ENCODE results near the gene BST2. TPM values are rescaled to one million over a fixed set of nuclear protein-coding genes. Genes with fewer than 3 reads are reported as not detected.

The BST2 gene
- total and polyA plus RNA-seq, 10 of the 15 experiments (the other 5 are each of a cell fraction or from before 2014, with no cell fraction given): 16.6 to 372 (median 264) TPM

DNA sequence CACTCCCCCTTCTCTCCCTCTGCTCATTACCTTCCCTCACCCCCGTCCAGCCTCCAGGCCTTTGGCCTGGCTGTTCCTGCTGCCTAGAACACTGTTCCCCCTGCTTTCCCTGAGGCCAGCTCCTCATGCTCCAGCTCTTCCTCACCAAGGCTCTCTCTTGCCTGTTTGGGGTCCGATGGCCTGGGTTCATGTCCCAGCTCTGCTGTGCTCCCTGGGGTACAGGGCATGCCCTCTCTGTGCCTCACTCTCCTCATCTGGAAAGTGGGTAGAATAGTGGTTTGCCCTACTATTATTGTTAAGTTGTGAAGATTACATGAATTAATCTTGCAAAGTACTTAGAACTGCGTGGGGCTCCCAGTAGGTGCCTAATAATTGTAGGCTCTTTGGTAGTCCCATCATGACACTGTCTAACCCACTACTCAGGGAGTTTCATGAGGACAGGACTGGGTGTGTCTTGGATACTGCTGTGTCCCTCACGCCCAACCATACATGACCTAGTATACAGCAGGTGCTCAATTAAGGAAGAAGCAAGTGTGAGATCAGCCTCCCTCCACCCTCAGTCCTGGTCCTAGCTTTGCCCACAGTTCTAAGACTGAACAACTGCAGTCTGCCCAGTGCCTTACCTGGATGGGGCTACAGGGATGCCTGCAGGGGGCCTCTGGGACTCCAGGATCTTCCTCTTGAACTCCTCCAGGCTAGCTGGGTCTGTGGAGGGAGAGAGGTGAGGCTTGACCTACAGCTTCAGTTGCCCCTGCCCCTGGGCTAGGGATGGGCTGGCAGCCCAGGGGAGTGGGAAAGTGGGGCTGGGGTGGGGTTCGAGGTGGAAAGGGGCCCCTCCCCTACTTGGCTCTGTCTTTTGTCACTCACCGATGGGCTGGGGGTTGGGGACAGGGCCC, 45.3 kb downstream of the BST2 start:
- Histone ChIP-seq H3K27ac (ENCODE audit: control insufficient read depth, insufficient read depth) (no peak overlapping the region), H3K9ac (ENCODE audit: control insufficient read depth, insufficient read depth, low read length) (no peak overlapping the region)
- SMC1A ChIA-PET (ENCODE audit: uncharacterized antibody, unreplicated experiment): interaction anchor here (0.7 to 1.1 kb wide), 2 partner anchors 10 to 26 kb away, joined by 3 to 4 read pairs; no protein-coding TSS in a partner anchor

More for the DNA sequence above, 45.3 kb downstream of the BST2 start:
- BruUV-seq (replicated peaks): no TSS peak
- TF ChIP-seq, protein P1, sequence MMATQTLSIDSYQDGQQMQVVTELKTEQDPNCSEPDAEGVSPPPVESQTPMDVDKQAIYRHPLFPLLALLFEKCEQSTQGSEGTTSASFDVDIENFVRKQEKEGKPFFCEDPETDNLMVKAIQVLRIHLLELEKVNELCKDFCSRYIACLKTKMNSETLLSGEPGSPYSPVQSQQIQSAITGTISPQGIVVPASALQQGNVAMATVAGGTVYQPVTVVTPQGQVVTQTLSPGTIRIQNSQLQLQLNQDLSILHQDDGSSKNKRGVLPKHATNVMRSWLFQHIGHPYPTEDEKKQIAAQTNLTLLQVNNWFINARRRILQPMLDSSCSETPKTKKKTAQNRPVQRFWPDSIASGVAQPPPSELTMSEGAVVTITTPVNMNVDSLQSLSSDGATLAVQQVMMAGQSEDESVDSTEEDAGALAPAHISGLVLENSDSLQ (IDR thresholded peaks at IDR 0.05): no peak
- TF ChIP-seq NBN (IDR thresholded peaks at IDR 0.05) (no peak), BHLHE40 (IDR thresholded peaks at IDR 0.05; ENCODE audit: borderline replicate concordance in 1 of 2, low read depth in 2 of 2, low read length in 1 of 2) (no peak), RELA (IDR thresholded peaks at IDR 0.05; ENCODE audit: borderline replicate concordance, partially characterized antibody) (no peak), POLR2AphosphoS2 (IDR thresholded peaks at IDR 0.05; ENCODE audit: low read depth, low read length) (no peak), BMI1 (IDR thresholded peaks at IDR 0.05; ENCODE audit: borderline replicate concordance) (no peak), EGR1 (IDR thresholded peaks at IDR 0.05; ENCODE audit: borderline replicate concordance in 1 of 2, low read depth in 2 of 2, low read length in 2 of 2) (no peak), ESRRA (IDR thresholded peaks at IDR 0.05; ENCODE audit: low read length) (no peak), HCFC1 (IDR thresholded peaks at IDR 0.05; ENCODE audit: low read length) (no peak), MXI1 (IDR thresholded peaks at IDR 0.05; ENCODE audit: low read depth, low read length) (no peak), TCF7 (IDR thresholded peaks at IDR 0.05; ENCODE audit: borderline replicate concordance) (no peak), DPF2 (IDR thresholded peaks at IDR 0.05) (no peak), SIX5 (IDR thresholded peaks at IDR 0.05; ENCODE audit: low read depth, low read length, severe bottlenecking) (no peak), ASH2L (IDR thresholded peaks at IDR 0.05; ENCODE audit: borderline replicate concordance, low read depth) (no peak), SPI1 (IDR thresholded peaks at IDR 0.05; ENCODE audit: borderline replicate concordance, insufficient read depth, low read depth, low read length) (no peak)
- TF ChIP-seq, protein P2, sequence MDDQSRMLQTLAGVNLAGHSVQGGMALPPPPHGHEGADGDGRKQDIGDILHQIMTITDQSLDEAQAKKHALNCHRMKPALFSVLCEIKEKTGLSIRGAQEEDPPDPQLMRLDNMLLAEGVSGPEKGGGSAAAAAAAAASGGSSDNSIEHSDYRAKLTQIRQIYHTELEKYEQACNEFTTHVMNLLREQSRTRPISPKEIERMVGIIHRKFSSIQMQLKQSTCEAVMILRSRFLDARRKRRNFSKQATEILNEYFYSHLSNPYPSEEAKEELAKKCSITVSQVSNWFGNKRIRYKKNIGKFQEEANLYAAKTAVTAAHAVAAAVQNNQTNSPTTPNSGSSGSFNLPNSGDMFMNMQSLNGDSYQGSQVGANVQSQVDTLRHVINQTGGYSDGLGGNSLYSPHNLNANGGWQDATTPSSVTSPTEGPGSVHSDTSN (IDR thresholded peaks at IDR 0.05; ENCODE audit: insufficient replicate concordance, low read depth, low read length): no peak
- TF ChIP-seq, protein P3, sequence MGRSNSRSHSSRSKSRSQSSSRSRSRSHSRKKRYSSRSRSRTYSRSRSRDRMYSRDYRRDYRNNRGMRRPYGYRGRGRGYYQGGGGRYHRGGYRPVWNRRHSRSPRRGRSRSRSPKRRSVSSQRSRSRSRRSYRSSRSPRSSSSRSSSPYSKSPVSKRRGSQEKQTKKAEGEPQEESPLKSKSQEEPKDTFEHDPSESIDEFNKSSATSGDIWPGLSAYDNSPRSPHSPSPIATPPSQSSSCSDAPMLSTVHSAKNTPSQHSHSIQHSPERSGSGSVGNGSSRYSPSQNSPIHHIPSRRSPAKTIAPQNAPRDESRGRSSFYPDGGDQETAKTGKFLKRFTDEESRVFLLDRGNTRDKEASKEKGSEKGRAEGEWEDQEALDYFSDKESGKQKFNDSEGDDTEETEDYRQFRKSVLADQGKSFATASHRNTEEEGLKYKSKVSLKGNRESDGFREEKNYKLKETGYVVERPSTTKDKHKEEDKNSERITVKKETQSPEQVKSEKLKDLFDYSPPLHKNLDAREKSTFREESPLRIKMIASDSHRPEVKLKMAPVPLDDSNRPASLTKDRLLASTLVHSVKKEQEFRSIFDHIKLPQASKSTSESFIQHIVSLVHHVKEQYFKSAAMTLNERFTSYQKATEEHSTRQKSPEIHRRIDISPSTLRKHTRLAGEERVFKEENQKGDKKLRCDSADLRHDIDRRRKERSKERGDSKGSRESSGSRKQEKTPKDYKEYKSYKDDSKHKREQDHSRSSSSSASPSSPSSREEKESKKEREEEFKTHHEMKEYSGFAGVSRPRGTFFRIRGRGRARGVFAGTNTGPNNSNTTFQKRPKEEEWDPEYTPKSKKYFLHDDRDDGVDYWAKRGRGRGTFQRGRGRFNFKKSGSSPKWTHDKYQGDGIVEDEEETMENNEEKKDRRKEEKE (IDR thresholded peaks at IDR 0.05): no peak
- ChIA-PET RAD21 (ENCODE audit: unreplicated experiment) (no interaction called here), CTCF (interaction anchor here (3.0 kb wide), 1 partner anchor 26 kb away, joined by 11 read pairs; no protein-coding TSS in a partner anchor), POLR2A (interaction anchor here (0.7 kb wide), 1 partner anchor 221 kb away, joined by 3 read pairs; no protein-coding TSS in a partner anchor)
- Histone ChIP-seq H3K36me3 (ENCODE audit: control insufficient read depth in 2 of 2, insufficient read depth in 2 of 2, low read length in 1 of 2) (no peaks in the 10 kb centered on the region), H3K4me3 (no peak overlapping the region), H2AFZ (ENCODE audit: control insufficient read depth, low read depth, low read length) (no peak overlapping the region), H3K9me3 (replicated peaks; ENCODE audit: control insufficient read depth, insufficient read depth, low read length) (no peaks in the 10 kb centered on the region), H3K79me2 (ENCODE audit: control insufficient read depth, insufficient read depth, low read length) (no peaks in the 10 kb centered on the region), H4K20me1 (ENCODE audit: control insufficient read depth, insufficient read depth) (no peaks in the 10 kb centered on the region), H3K4me1 (ENCODE audit: control insufficient read depth, insufficient read depth, low read length) (no peaks in the 10 kb centered on the region), H3K4me2 (ENCODE audit: control insufficient read depth, insufficient read depth) (no peak overlapping the region), H3K27me3 (replicated peaks in 1 of 2; ENCODE audit: control insufficient read depth in 2 of 2, insufficient read depth in 2 of 2, low read length in 1 of 2) (no peaks in the 10 kb centered on the region; a peak in 1 of 4 replicates)
- WGBS (ENCODE audit: insufficient coverage, insufficient replicate concordance, low lambda C conversion rate, missing lambda C conversion rate): 32% methylated on average over 6 of the region's 6 CpGs
- FAIRE-seq (no peak), DNase-seq (ENCODE audit: low read depth, low spot score) (no peak), ATAC-seq (no peak)
- in situ Hi-C loops (cut with MboI) (no loop called here), intact Hi-C loops (cut with micrococcal nuclease; ENCODE audit: unreplicated experiment) (no loop called here)
